A549 (cell line): Measurements from ENCODE around the gene MT1A.

Experiments used
- EP300 ChIP-seq, 2 experiments: fragments of >200 bp; sonication (Bioruptor Twin); formaldehyde crosslinking; IDR thresholded peaks; 2 replicates in 1 of 2; 3 replicates in 1 of 2; pipeline ENCODE4 v1.6.1; 2016 to 2017
- JUN ChIP-seq, 2 experiments: fragments of >200 bp; sonication (Bioruptor Twin); formaldehyde crosslinking; IDR thresholded peaks; 2 replicates in 1 of 2; 3 replicates in 1 of 2; pipeline ENCODE4 v1.6.1; 2016 to 2017
- NR3C1 ChIP-seq: fragments of >200 bp; sonication (Bioruptor Twin); formaldehyde crosslinking; IDR thresholded peaks from 3 replicates; pipeline ENCODE4 v1.6.1; 2017
- POLR2A ChIP-seq: IDR thresholded peaks from 2 replicates; pipeline ENCODE4 v1.6.1; 2012; ENCODE audit warnings: mild to moderate bottlenecking, low read length
- POLR2AphosphoS2 ChIP-seq: conservative IDR thresholded peaks from 2 replicates; pipeline ENCODE4 v1.6.1; 2012; ENCODE audit warnings: low read length, improper control_type of control experiment, inconsistent platforms
- RAD21 ChIP-seq, 2 experiments: fragments of >200 bp in 1 of 2; sonication (Bioruptor Twin) in 1 of 2; formaldehyde crosslinking in 1 of 2; IDR thresholded peaks in 1 of 2; conservative IDR thresholded peaks in 1 of 2; 2 replicates in 1 of 2; 3 replicates in 1 of 2; pipeline ENCODE4 v1.6.1; 2012 to 2018; ENCODE audit warnings: inconsistent platforms in 1 of 2
- RCOR1 ChIP-seq: fragments of 150-350 bp; IDR thresholded peaks from 2 replicates; pipeline ENCODE4 v1.6.1; 2014; ENCODE audit warnings: antibody characterized with exemption, low read length, low read depth
- TF ChIP-seq, protein P1 (sequence below): fragments of >200 bp; sonication (Bioruptor Twin); formaldehyde crosslinking; IDR thresholded peaks from 3 replicates; pipeline ENCODE4 v1.5.1; 2016
- TF ChIP-seq, protein P2 (sequence below): fragments of 150-350 bp; IDR thresholded peaks from 2 replicates; pipeline ENCODE4 v1.6.1; 2014; ENCODE audit warnings: low read depth, mild to moderate bottlenecking, low read length
- TF ChIP-seq, protein P3 (sequence below): IDR thresholded peaks from 2 replicates; pipeline ENCODE4 v1.6.1; 2012; ENCODE audit warnings: low read depth, borderline replicate concordance
- TF ChIP-seq, protein P4 (sequence below): fragments of >200 bp; sonication (Bioruptor Twin); formaldehyde crosslinking; IDR thresholded peaks from 3 replicates; pipeline ENCODE4 v1.6.1; 2016
- TF ChIP-seq, protein P5 (sequence below): fragments of 200-600 bp; sonication (generic); IDR thresholded peaks from 2 replicates; pipeline ENCODE4 v1.6.1; 2016; ENCODE audit warnings: antibody characterized with exemption, mild to moderate bottlenecking, moderate library complexity

DNA sequence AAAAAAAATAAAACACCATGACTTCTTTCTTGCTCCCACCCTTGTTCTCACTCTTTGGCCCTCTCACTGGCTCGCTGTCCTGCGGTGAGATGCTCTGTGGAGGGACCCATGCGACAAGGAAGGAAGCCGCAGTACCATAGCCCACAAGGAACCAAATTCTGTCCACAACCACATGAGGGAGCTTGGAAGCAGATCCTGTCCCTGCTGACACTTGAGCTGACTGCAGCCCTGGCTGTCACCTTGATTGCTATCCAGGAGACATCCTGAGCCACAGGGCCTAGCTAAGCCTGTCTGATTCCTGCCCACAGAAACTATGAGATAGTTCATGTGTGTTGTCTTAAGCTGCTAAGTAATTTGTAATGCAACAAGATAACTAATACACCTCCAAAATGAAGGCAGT is 34.9 kb upstream of the MT1A start:
- TF ChIP-seq, protein P1, sequence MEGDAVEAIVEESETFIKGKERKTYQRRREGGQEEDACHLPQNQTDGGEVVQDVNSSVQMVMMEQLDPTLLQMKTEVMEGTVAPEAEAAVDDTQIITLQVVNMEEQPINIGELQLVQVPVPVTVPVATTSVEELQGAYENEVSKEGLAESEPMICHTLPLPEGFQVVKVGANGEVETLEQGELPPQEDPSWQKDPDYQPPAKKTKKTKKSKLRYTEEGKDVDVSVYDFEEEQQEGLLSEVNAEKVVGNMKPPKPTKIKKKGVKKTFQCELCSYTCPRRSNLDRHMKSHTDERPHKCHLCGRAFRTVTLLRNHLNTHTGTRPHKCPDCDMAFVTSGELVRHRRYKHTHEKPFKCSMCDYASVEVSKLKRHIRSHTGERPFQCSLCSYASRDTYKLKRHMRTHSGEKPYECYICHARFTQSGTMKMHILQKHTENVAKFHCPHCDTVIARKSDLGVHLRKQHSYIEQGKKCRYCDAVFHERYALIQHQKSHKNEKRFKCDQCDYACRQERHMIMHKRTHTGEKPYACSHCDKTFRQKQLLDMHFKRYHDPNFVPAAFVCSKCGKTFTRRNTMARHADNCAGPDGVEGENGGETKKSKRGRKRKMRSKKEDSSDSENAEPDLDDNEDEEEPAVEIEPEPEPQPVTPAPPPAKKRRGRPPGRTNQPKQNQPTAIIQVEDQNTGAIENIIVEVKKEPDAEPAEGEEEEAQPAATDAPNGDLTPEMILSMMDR = peak; percentile 52
- TF ChIP-seq, protein P2, sequence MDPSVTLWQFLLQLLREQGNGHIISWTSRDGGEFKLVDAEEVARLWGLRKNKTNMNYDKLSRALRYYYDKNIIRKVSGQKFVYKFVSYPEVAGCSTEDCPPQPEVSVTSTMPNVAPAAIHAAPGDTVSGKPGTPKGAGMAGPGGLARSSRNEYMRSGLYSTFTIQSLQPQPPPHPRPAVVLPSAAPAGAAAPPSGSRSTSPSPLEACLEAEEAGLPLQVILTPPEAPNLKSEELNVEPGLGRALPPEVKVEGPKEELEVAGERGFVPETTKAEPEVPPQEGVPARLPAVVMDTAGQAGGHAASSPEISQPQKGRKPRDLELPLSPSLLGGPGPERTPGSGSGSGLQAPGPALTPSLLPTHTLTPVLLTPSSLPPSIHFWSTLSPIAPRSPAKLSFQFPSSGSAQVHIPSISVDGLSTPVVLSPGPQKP = no peak
- TF ChIP-seq POLR2A = no peak
- TF ChIP-seq NR3C1 = no peak
- TF ChIP-seq, protein P3, sequence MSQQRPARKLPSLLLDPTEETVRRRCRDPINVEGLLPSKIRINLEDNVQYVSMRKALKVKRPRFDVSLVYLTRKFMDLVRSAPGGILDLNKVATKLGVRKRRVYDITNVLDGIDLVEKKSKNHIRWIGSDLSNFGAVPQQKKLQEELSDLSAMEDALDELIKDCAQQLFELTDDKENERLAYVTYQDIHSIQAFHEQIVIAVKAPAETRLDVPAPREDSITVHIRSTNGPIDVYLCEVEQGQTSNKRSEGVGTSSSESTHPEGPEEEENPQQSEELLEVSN = no peak
- TF ChIP-seq, protein P4, sequence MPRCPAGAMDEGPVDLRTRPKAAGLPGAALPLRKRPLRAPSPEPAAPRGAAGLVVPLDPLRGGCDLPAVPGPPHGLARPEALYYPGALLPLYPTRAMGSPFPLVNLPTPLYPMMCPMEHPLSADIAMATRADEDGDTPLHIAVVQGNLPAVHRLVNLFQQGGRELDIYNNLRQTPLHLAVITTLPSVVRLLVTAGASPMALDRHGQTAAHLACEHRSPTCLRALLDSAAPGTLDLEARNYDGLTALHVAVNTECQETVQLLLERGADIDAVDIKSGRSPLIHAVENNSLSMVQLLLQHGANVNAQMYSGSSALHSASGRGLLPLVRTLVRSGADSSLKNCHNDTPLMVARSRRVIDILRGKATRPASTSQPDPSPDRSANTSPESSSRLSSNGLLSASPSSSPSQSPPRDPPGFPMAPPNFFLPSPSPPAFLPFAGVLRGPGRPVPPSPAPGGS = no peak
- TF ChIP-seq, protein P5, sequence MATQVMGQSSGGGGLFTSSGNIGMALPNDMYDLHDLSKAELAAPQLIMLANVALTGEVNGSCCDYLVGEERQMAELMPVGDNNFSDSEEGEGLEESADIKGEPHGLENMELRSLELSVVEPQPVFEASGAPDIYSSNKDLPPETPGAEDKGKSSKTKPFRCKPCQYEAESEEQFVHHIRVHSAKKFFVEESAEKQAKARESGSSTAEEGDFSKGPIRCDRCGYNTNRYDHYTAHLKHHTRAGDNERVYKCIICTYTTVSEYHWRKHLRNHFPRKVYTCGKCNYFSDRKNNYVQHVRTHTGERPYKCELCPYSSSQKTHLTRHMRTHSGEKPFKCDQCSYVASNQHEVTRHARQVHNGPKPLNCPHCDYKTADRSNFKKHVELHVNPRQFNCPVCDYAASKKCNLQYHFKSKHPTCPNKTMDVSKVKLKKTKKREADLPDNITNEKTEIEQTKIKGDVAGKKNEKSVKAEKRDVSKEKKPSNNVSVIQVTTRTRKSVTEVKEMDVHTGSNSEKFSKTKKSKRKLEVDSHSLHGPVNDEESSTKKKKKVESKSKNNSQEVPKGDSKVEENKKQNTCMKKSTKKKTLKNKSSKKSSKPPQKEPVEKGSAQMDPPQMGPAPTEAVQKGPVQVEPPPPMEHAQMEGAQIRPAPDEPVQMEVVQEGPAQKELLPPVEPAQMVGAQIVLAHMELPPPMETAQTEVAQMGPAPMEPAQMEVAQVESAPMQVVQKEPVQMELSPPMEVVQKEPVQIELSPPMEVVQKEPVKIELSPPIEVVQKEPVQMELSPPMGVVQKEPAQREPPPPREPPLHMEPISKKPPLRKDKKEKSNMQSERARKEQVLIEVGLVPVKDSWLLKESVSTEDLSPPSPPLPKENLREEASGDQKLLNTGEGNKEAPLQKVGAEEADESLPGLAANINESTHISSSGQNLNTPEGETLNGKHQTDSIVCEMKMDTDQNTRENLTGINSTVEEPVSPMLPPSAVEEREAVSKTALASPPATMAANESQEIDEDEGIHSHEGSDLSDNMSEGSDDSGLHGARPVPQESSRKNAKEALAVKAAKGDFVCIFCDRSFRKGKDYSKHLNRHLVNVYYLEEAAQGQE = no peak
- no peak for TF ChIP-seq RCOR1
- TF ChIP-seq RAD21 (conservative IDR thresholded peaks at IDR 0.05 in 1 of 2, IDR thresholded peaks at IDR 0.05 in 1 of 2) = peak; percentile 65 to 71
- no peak for TF ChIP-seq POLR2AphosphoS2
- no peak for TF ChIP-seq EP300 (IDR thresholded peaks at IDR 0.05)
- no peak for TF ChIP-seq JUN (IDR thresholded peaks at IDR 0.05)
